ENCODE data around the gene AGAP5.
"Not testable (repeated sequence)": the region's sequence is repeated elsewhere in the genome, so short reads cannot be mapped to it uniquely, and the experiment has no call there.

Gene AGAP5

GRCh38 chr10:73697675-73698159 lies at the start of gene AGAP5:
Gene AGAP5 (minus strand): TSS chr10:73698109. CDS start chr10:73697755, 354 bp downstream.
- not testable (repeated sequence) for H3K4me3 ChIP-seq (ENCODE audit: low read depth, low read length); H3K27ac ChIP-seq (ENCODE audit: low read depth, low read length); H3K9me3 ChIP-seq (ENCODE audit: control insufficient read depth, insufficient read depth, low read depth, low read length)

GRCh38 chr10:73746721-73747120 lies 48.8 kb upstream of the AGAP5 start:
- Histone ChIP-seq H3K36me3 (ENCODE audit: control insufficient read depth, insufficient read depth, low read length) (peaks cover 41% of the 10 kb centered on the region), H3K27ac (ENCODE audit: low read depth, low read length) (no peak overlapping the region), H3K27me3 (ENCODE audit: control insufficient read depth, insufficient read depth, low read length) (no peaks in the 10 kb centered on the region), H3K9ac (ENCODE audit: low read length) (no peak overlapping the region), H3K9me3 (ENCODE audit: control insufficient read depth, insufficient read depth, low read depth, low read length) (no peaks in the 10 kb centered on the region), H3K4me1 (ENCODE audit: control insufficient read depth, insufficient read depth, low read length) (peaks cover 21% of the 10 kb centered on the region), H3K4me3 (ENCODE audit: low read depth, low read length) (no peak overlapping the region)

More at GRCh38 chr10:73697675-73698159, at the start of gene AGAP5:
- H3K9ac ChIP-seq (ENCODE audit: low read length); H3K36me3 ChIP-seq (ENCODE audit: control insufficient read depth, insufficient read depth, low read length); H3K27me3 ChIP-seq (ENCODE audit: control insufficient read depth, insufficient read depth, low read length); H3K4me1 ChIP-seq (ENCODE audit: control insufficient read depth, insufficient read depth, low read length): not testable (repeated sequence)

- peaks cover 25% of the 10 kb centered on the region for H3K4me1 ChIP-seq (ENCODE audit: control insufficient read depth, insufficient read depth, low read length)
- peak overlapping the region; percentile 89 for H3K4me3 ChIP-seq (ENCODE audit: low read depth, low read length)
- H3K9me3 ChIP-seq (ENCODE audit: control insufficient read depth, insufficient read depth, low read depth, low read length): no peaks in the 10 kb centered on the region
- H3K36me3 ChIP-seq (ENCODE audit: control insufficient read depth, insufficient read depth, low read length): peaks cover 21% of the 10 kb centered on the region
- H3K27me3 ChIP-seq (ENCODE audit: control insufficient read depth, insufficient read depth, low read length): no peaks in the 10 kb centered on the region
- H3K9ac ChIP-seq (ENCODE audit: low read length): peak overlapping the region; percentile 91
- peak overlapping the region; percentile 92; the same call in 1 of the 2 replicates for H3K27ac ChIP-seq (ENCODE audit: low read depth, low read length)
Measured at GRCh38 chr10:73744664-73744975, 46.7 kb upstream of the AGAP5 start.

DNA sequence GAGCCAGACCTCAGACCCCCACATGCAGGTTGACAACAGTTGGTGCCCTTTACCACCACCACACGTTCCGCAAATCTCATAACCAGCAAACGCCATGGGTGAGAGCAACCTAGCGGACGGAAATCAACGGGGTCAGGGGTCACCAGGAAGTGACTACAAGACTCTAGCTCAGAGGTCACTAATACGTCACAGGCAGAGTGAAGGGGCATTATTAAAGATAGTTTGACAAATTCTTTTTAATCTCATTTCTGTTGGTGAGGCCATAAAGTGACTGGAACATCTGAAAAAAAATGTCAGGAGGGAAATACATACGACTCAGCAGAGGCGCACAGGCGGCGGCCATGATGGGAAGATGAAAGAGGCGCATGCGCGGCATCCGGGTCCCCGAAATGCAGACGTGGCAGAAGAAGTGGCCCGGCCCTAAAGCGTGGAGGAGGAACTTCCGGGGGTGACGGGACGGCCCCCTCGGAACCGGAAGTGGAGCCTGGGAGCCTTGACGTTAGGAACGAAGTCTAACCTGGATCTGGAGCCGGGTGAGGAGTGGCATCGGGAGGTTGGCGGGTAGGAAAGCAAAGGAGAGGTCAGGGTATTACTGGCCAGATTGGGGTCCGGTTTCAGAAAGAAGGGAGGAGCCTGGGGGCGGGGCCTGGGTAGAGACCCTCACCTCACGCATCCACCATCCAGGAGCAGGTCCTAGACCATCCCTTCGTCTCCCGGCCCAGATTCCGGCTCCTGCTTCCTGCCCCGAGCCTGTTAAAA lies 46.2 kb upstream of the AGAP5 start, which contains the start of gene SEC24C:
TSS of gene SEC24C (plus strand) at position 468 of the 759 bp plus-strand sequence. CDS start 2,461 bp downstream, outside the sequence.
- peak within 1 kb of the TSS; percentile 92 for H3K27ac ChIP-seq (ENCODE audit: low read depth, low read length)
- H3K36me3 ChIP-seq (ENCODE audit: control insufficient read depth, insufficient read depth, low read length): peaks cover 18% of the 10 kb centered on the region
- peaks cover 25% of the 10 kb centered on the region for H3K4me1 ChIP-seq (ENCODE audit: control insufficient read depth, insufficient read depth, low read length)
- H3K4me3 ChIP-seq (ENCODE audit: low read depth, low read length): peak within 1 kb of the TSS; percentile 89
- peak within 1 kb of the TSS; percentile 91 for H3K9ac ChIP-seq (ENCODE audit: low read length)
- H3K9me3 ChIP-seq (ENCODE audit: control insufficient read depth, insufficient read depth, low read depth, low read length): no peaks in the 10 kb centered on the region
- no peaks in the 10 kb centered on the region for H3K27me3 ChIP-seq (ENCODE audit: control insufficient read depth, insufficient read depth, low read length)

GRCh38 chr10:73743327-73743904 lies 45.5 kb upstream of the AGAP5 start:
- H3K27me3 ChIP-seq (ENCODE audit: control insufficient read depth, insufficient read depth, low read length): no peaks in the 10 kb centered on the region
- H3K4me3 ChIP-seq (ENCODE audit: low read depth, low read length): peak overlapping the region; percentile 89
- H3K9ac ChIP-seq (ENCODE audit: low read length): peak overlapping the region; percentile 91
- peaks cover 25% of the 10 kb centered on the region for H3K4me1 ChIP-seq (ENCODE audit: control insufficient read depth, insufficient read depth, low read length)
- no peaks in the 10 kb centered on the region for H3K9me3 ChIP-seq (ENCODE audit: control insufficient read depth, insufficient read depth, low read depth, low read length)
- peaks cover 13% of the 10 kb centered on the region for H3K36me3 ChIP-seq (ENCODE audit: control insufficient read depth, insufficient read depth, low read length)
- H3K27ac ChIP-seq (ENCODE audit: low read depth, low read length): peak overlapping the region; percentile 92

DNA sequence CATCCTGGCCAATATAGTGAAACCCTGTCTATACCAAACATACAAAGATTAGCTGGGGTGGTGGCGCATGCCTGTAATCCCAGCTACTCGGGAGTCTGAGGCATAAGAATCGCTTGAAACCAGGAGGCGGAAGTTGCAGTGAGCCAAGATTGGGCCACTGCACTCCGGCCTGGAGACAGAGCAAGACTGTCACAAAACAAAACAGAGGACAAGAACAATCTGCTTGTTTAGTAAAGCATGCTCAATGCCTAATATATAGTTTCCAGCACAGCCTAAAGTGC lies 44.5 kb upstream of the AGAP5 start:
- Histone ChIP-seq H3K9me3 (ENCODE audit: control insufficient read depth, insufficient read depth, low read depth, low read length) (no peaks in the 10 kb centered on the region), H3K27me3 (ENCODE audit: control insufficient read depth, insufficient read depth, low read length) (no peaks in the 10 kb centered on the region), H3K36me3 (ENCODE audit: control insufficient read depth, insufficient read depth, low read length) (peaks cover 9% of the 10 kb centered on the region), H3K9ac (ENCODE audit: low read length) (peak overlapping the region; percentile 36), H3K4me3 (ENCODE audit: low read depth, low read length) (0 out of 2 replicates have a peak overlapping the region, but pooled peaks have one; percentile 17), H3K27ac (ENCODE audit: low read depth, low read length) (peak overlapping the region; percentile 4; the same call in 1 of the 2 replicates), H3K4me1 (ENCODE audit: control insufficient read depth, insufficient read depth, low read length) (peaks cover 25% of the 10 kb centered on the region)

GRCh38 chr10:73740501-73741254 lies 42.8 kb upstream of the AGAP5 start:
- not testable (repeated sequence) for H3K9me3 ChIP-seq (ENCODE audit: control insufficient read depth, insufficient read depth, low read depth, low read length)

DNA sequence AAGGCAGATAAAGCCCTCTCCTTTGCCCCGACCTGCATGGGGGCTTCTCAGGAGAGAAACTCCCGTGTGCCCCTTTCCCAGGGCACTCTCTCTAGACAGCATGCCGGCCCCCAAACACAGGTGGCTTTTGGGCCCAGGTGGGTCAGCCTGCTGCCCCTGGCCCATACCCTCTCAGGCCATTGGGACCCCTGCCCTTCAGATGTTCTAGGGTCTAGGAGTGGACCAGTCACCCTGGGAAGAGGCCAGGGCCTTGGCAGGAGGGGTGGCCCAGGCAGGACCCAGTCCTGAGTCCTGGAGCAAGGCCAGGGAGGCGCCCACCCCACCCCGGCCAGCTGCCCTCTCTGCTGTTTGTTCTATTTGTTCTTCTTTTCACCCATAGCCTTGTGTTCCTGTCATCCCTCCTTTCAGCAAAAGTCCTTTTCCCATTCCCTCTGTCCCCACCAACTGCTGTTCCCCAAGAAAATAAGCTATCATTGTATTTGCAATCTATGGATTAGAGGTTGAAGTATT lies 36.9 kb upstream of the AGAP5 start:
- Histone ChIP-seq H3K9ac (ENCODE audit: low read length) (no peak overlapping the region), H3K36me3 (ENCODE audit: control insufficient read depth, insufficient read depth, low read length) (peaks cover 9% of the 10 kb centered on the region), H3K4me1 (ENCODE audit: control insufficient read depth, insufficient read depth, low read length) (no peaks in the 10 kb centered on the region), H3K27me3 (ENCODE audit: control insufficient read depth, insufficient read depth, low read length) (no peaks in the 10 kb centered on the region), H3K4me3 (ENCODE audit: low read depth, low read length) (no peak overlapping the region), H3K27ac (ENCODE audit: low read depth, low read length) (no peak overlapping the region), H3K9me3 (ENCODE audit: control insufficient read depth, insufficient read depth, low read depth, low read length) (no peaks in the 10 kb centered on the region)

More at GRCh38 chr10:73740501-73741254, 42.8 kb upstream of the AGAP5 start:
- not testable (repeated sequence) for H3K27ac ChIP-seq (ENCODE audit: low read depth, low read length); H3K9ac ChIP-seq (ENCODE audit: low read length); H3K27me3 ChIP-seq (ENCODE audit: control insufficient read depth, insufficient read depth, low read length); H3K36me3 ChIP-seq (ENCODE audit: control insufficient read depth, insufficient read depth, low read length); H3K4me3 ChIP-seq (ENCODE audit: low read depth, low read length)
- peaks cover 25% of the 10 kb centered on the region for H3K4me1 ChIP-seq (ENCODE audit: control insufficient read depth, insufficient read depth, low read length)

- Histone ChIP-seq H3K9ac (ENCODE audit: low read length) (no peak overlapping the region), H3K27ac (ENCODE audit: low read depth, low read length) (no peak overlapping the region), H3K4me1 (ENCODE audit: control insufficient read depth, insufficient read depth, low read length) (no peaks in the 10 kb centered on the region), H3K9me3 (ENCODE audit: control insufficient read depth, insufficient read depth, low read depth, low read length) (no peaks in the 10 kb centered on the region), H3K4me3 (ENCODE audit: low read depth, low read length) (no peak overlapping the region), H3K36me3 (ENCODE audit: control insufficient read depth, insufficient read depth, low read length) (peaks cover 9% of the 10 kb centered on the region), H3K27me3 (ENCODE audit: control insufficient read depth, insufficient read depth, low read length) (no peaks in the 10 kb centered on the region)
Measured at GRCh38 chr10:73734028-73734720, 36.3 kb upstream of the AGAP5 start.

- Histone ChIP-seq H3K36me3 (ENCODE audit: control insufficient read depth, insufficient read depth, low read length) (peaks cover 11% of the 10 kb centered on the region), H3K4me3 (ENCODE audit: low read depth, low read length) (no peak overlapping the region), H3K27ac (ENCODE audit: low read depth, low read length) (no peak overlapping the region), H3K9ac (ENCODE audit: low read length) (no peak overlapping the region), H3K27me3 (ENCODE audit: control insufficient read depth, insufficient read depth, low read length) (no peaks in the 10 kb centered on the region), H3K9me3 (ENCODE audit: control insufficient read depth, insufficient read depth, low read depth, low read length) (no peaks in the 10 kb centered on the region), H3K4me1 (ENCODE audit: control insufficient read depth, insufficient read depth, low read length) (no peaks in the 10 kb centered on the region)
Measured at GRCh38 chr10:73732931-73733623, 35.2 kb upstream of the AGAP5 start.
